Naive thymus-derived CD4-positive, alpha-beta T cell (primary cell): ENCODE measurements around the gene MSLN. TPM values are rescaled to one million over a fixed set of nuclear protein-coding genes. Genes with fewer than 3 reads are reported as not detected.
A peak's percentile ranks its signal among the peaks of the same experiment; 100 is the strongest.

Experiments
- ATAC-seq: fragments of 150-1000 bp; cut with Tn5 transposase; 2 replicates; pipeline ENCODE4 v1.10.0; 2021; ENCODE audit warnings: mild to moderate bottlenecking, moderate library complexity
- CTCF ChIA-PET: fragments of 350-600 bp; sonication (Branson Sonifier 250); formaldehyde crosslinking; loops from one replicate; lab custom pipeline; 2021; ENCODE audit warnings: antibody characterized with exemption; lab: Charles Lee
- POLR2A ChIA-PET: fragments of 350-600 bp; sonication (Branson Sonifier 250); formaldehyde crosslinking; loops from one replicate; lab custom pipeline; 2021; ENCODE audit warnings: antibody characterized with exemption, inconsistent platforms; lab: Charles Lee
- DNase-seq, 9 donors: peaks; one replicate each; pipeline versions ENCODE4 v3.0.0 to v3.0.0-alpha.2; 2020 to 2022; ENCODE audit warnings: mixed read lengths in 1 of 9
- H3K27ac ChIP-seq: one replicate; pipeline ENCODE4 v1.7.0; 2013; ENCODE audit warnings: mild to moderate bottlenecking, low read depth, low read length, moderate library complexity
- H3K27me3 ChIP-seq, 2 donors: one replicate each; pipeline ENCODE4 v1.7.0; 2013; ENCODE audit warnings: low read length in 2 of 2, mild to moderate bottlenecking in 2 of 2, moderate library complexity in 2 of 2; ENCODE audit not compliant: control insufficient read depth in 2 of 2, insufficient read depth in 2 of 2
- H3K36me3 ChIP-seq, 3 experiments: 1 replicate in 2 of 3; 2 replicates in 1 of 3; pipeline ENCODE4 v1.7.0; 2013; ENCODE audit warnings: low read length in 3 of 3, mild to moderate bottlenecking in 3 of 3, moderate library complexity in 1 of 3; ENCODE audit not compliant: insufficient read depth in 3 of 3, control insufficient read depth in 2 of 3
- H3K4me1 ChIP-seq, 2 donors: one replicate each; pipeline ENCODE4 v1.7.0; 2013; ENCODE audit warnings: low read length in 2 of 2, mild to moderate bottlenecking in 2 of 2, moderate library complexity in 1 of 2; ENCODE audit not compliant: control insufficient read depth in 2 of 2, insufficient read depth in 2 of 2
- H3K4me3 ChIP-seq: 2 replicates; pipeline ENCODE4 v1.7.0; 2013; ENCODE audit warnings: mild to moderate bottlenecking, low read length
- H3K9me3 ChIP-seq, 3 experiments: 1 replicate in 2 of 3; 2 replicates in 1 of 3; pipeline ENCODE4 v1.7.0; 2013; ENCODE audit warnings: low read length in 3 of 3; ENCODE audit not compliant: control insufficient read depth in 2 of 3
- H3K27ac Mint-ChIP-seq, 9 donors: one replicate each; pipeline ENCODE4 v1.8.0; 2020 to 2022; ENCODE audit warnings: mixed read lengths in 9 of 9, mild to moderate bottlenecking in 8 of 9, moderate library complexity in 5 of 9, inconsistent platforms in 2 of 9
- H3K27me3 Mint-ChIP-seq, 5 donors: one replicate each; pipeline ENCODE4 v1.8.0; 2021 to 2022; ENCODE audit warnings: mixed read lengths in 5 of 5, mild to moderate bottlenecking in 1 of 5
- H3K36me3 Mint-ChIP-seq, 5 donors: one replicate each; pipeline ENCODE4 v1.8.0; 2020 to 2022; ENCODE audit warnings: mixed read lengths in 5 of 5, mild to moderate bottlenecking in 3 of 5, inconsistent platforms in 1 of 5
- H3K4me1 Mint-ChIP-seq, 7 donors: one replicate each; pipeline ENCODE4 v1.8.0; 2020 to 2022; ENCODE audit warnings: mixed read lengths in 7 of 7, mild to moderate bottlenecking in 3 of 7, inconsistent platforms in 1 of 7
- H3K4me3 Mint-ChIP-seq, 10 donors: one replicate each; pipeline ENCODE4 v1.8.0; 2020 to 2022; ENCODE audit warnings: mild to moderate bottlenecking in 10 of 10, mixed read lengths in 10 of 10, moderate library complexity in 6 of 10, inconsistent platforms in 2 of 10
- H3K9me3 Mint-ChIP-seq, 11 donors: one replicate each; pipeline ENCODE4 v1.8.0; 2020 to 2022; ENCODE audit warnings: mixed read lengths in 11 of 11, mild to moderate bottlenecking in 4 of 11, inconsistent platforms in 1 of 11, moderate library complexity in 1 of 11
- intact Hi-C, 2 donors: fragments of 100-400 bp; cut with micrococcal nuclease; formaldehyde crosslinking; loops; one replicate each; pipeline ENCODE4 v1.15.1; 2023
- polyA plus RNA-seq, 2 donors: library from polyadenylated mRNA; unstranded; fragments of 300-500 nt; fragmentation: Illumina TruSeq; gene quantifications; one replicate each; pipeline ENCODE4 v1.2.3, GENCODE V29; 2021
- total RNA-seq, 6 experiments: library from RNA in 5 of 6; stranded (reverse) in 5 of 6; gene quantifications; 1 replicate in 5 of 6; 2 replicates in 1 of 6; pipeline ENCODE4 v1.2.3 and lab custom pipeline; 2021 to 2026

MSLN gene
- total and polyA plus RNA-seq, 7 experiments from 2014 or later = 0.64 TPM; not detected in 6

GRCh38 chr16:714558-715476 is 45.7 kb upstream of the MSLN start, which contains the start of gene METRN:
METRN (plus strand) TSS chr16:715118; CDS start chr16:715290, 172 bp downstream.
- H3K36me3 Mint-ChIP-seq = no peaks in the 10 kb centered on the region
- DNase-seq (peak; percentile 67 to 97 (median 82)), ATAC-seq (peak; percentile 95)
- no peaks in the 10 kb centered on the region for H3K9me3 Mint-ChIP-seq
- intact Hi-C loops = loop anchor here in 1 of 2 donors (1.0 to 10.0 kb wide), 4 partner anchors 12 to 260 kb away; partner anchors contain the start of genes HAGHL and LMF1
- peak within 1 kb of the TSS in 1 of 9 donors; percentile 11 for H3K27ac Mint-ChIP-seq
- peaks cover 0 to 28% (median 5%) of the 10 kb centered on the region in 5 donors for H3K27me3 Mint-ChIP-seq
- Histone ChIP-seq H3K36me3 (no peaks in the 10 kb centered on the region), H3K9me3 (no peaks in the 10 kb centered on the region), H3K27ac (no peak within 1 kb of the TSS), H3K4me1 (peaks cover 5 to 7% of the 10 kb centered on the region in 2 donors), H3K4me3 (peak within 1 kb of the TSS; percentile 30), H3K27me3 (peaks cover 0 to 4% of the 10 kb centered on the region in 2 donors)
- peaks cover 0 to 17% (median 12%) of the 10 kb centered on the region in 7 donors for H3K4me1 Mint-ChIP-seq
- ChIA-PET CTCF (interaction anchor here (0.7 kb wide), 1 partner anchor 18 kb away, joined by 3 read pairs; no protein-coding TSS in a partner anchor), POLR2A (interaction anchor here (0.6 to 1.7 kb wide), 7 partner anchors 19 to 74 kb away, joined by 3 to 7 read pairs (median 4); partner anchors contain the start of genes CHTF18 and WDR24)
- H3K4me3 Mint-ChIP-seq = peak within 1 kb of the TSS in 9 of 10 donors; percentile 27 to 81 (median 61)

- peak overlapping the region; percentile 30 for H3K4me3 ChIP-seq
- CTCF ChIA-PET = interaction anchor here (0.6 to 0.7 kb wide), 2 partner anchors 17 to 21 kb away, joined by 3 read pairs; no protein-coding TSS in a partner anchor
- DNase-seq (peak in 1 of 9 donors; percentile 53), ATAC-seq (peak; percentile 2)
- peaks cover 13% of the 10 kb centered on the region in 2 donors for H3K4me1 ChIP-seq
- H3K4me1 Mint-ChIP-seq = peaks cover 0 to 24% (median 17%) of the 10 kb centered on the region in 7 donors
- no peak overlapping the region for H3K27ac Mint-ChIP-seq
- H3K4me3 Mint-ChIP-seq = peak overlapping the region in 9 of 10 donors; percentile 27 to 81 (median 61)
- peaks cover 0 to 31% (median 4%) of the 10 kb centered on the region in 5 donors for H3K27me3 Mint-ChIP-seq
- H3K9me3 Mint-ChIP-seq = no peaks in the 10 kb centered on the region
- no peaks in the 10 kb centered on the region for H3K36me3 ChIP-seq
- POLR2A ChIA-PET = interaction anchor here (0.6 to 1.5 kb wide), 8 partner anchors 12 to 1499 kb away, joined by 3 to 7 read pairs (median 3); partner anchors contain the start of genes CIAO3, HAGHL, PGP and WDR24
- no peaks in the 10 kb centered on the region for H3K9me3 ChIP-seq
- H3K27ac ChIP-seq = no peak overlapping the region
- peaks cover 0 to 4% of the 10 kb centered on the region in 2 donors for H3K27me3 ChIP-seq
- H3K36me3 Mint-ChIP-seq = no peaks in the 10 kb centered on the region
- intact Hi-C loops = loop anchor here in 1 of 2 donors (1.0 to 10.0 kb wide), 3 partner anchors 12 to 259 kb away; partner anchors contain the start of genes HAGHL and LMF1
These were observed 44.9 kb upstream of the MSLN start for GRCh38 chr16:715477-716199.

GRCh38 chr16:716200-716568 is 44.4 kb upstream of the MSLN start:
- no peaks in the 10 kb centered on the region for H3K36me3 Mint-ChIP-seq
- H3K9me3 Mint-ChIP-seq = no peaks in the 10 kb centered on the region
- Histone ChIP-seq H3K27me3 (peaks cover 0 to 3% of the 10 kb centered on the region in 2 donors), H3K27ac (no peak overlapping the region), H3K4me1 (peaks cover 13 to 16% of the 10 kb centered on the region in 2 donors), H3K9me3 (no peaks in the 10 kb centered on the region), H3K4me3 (no peak overlapping the region), H3K36me3 (no peaks in the 10 kb centered on the region)
- POLR2A ChIA-PET = interaction anchor here (0.9 to 1.5 kb wide), 6 partner anchors 11 to 1499 kb away, joined by 3 to 7 read pairs (median 4); partner anchors contain the start of genes CIAO3, HAGHL, PGP and WDR24
- intact Hi-C loops = loop anchor here in 1 of 2 donors (10.0 kb wide), 1 partner anchor 259 kb away; the partner anchor contains the start of gene LMF1
- CTCF ChIA-PET = interaction anchor here (0.6 to 0.9 kb wide), 2 partner anchors 20 to 68 kb away, joined by 3 read pairs; no protein-coding TSS in a partner anchor
- H3K27me3 Mint-ChIP-seq = peaks cover 0 to 31% (median 4%) of the 10 kb centered on the region in 5 donors
- H3K4me3 Mint-ChIP-seq = peak overlapping the region; percentile 27 to 81 (median 56)
- H3K4me1 Mint-ChIP-seq = peaks cover 0 to 24% (median 17%) of the 10 kb centered on the region in 7 donors
- no peak for DNase-seq
- no peak for ATAC-seq
- H3K27ac Mint-ChIP-seq = peak overlapping the region in 1 of 9 donors; percentile 82

GRCh38 chr16:716768-717325 is 43.7 kb upstream of the MSLN start:
- no peak overlapping the region for H3K27ac ChIP-seq
- no peaks in the 10 kb centered on the region for H3K9me3 Mint-ChIP-seq
- no peak overlapping the region for H3K27ac Mint-ChIP-seq
- H3K4me3 ChIP-seq = no peak overlapping the region
- ChIA-PET POLR2A (interaction anchor here (0.6 to 1.5 kb wide), 4 partner anchors 13 to 1498 kb away, joined by 3 to 7 read pairs (median 4); partner anchors contain the start of gene PGP), CTCF (interaction anchor here (0.9 kb wide), 3 partner anchors 9 to 68 kb away, joined by 3 read pairs; partner anchors contain the start of gene CCDC78)
- intact Hi-C loops = loop anchor here in 1 of 2 donors (10.0 kb wide), 1 partner anchor 258 kb away; the partner anchor contains the start of gene LMF1
- peaks cover 17 to 20% of the 10 kb centered on the region in 2 donors for H3K4me1 ChIP-seq
- no peaks in the 10 kb centered on the region for H3K9me3 ChIP-seq
- peak overlapping the region in 5 of 10 donors; percentile 44 to 70 (median 51) for H3K4me3 Mint-ChIP-seq
- DNase-seq = no peak
- no peaks in the 10 kb centered on the region for H3K27me3 ChIP-seq
- peaks cover 0 to 31% (median 4%) of the 10 kb centered on the region in 5 donors for H3K27me3 Mint-ChIP-seq
- H3K36me3 ChIP-seq = no peaks in the 10 kb centered on the region
- no peak for ATAC-seq
- H3K36me3 Mint-ChIP-seq = no peaks in the 10 kb centered on the region
- peaks cover 0 to 24% (median 17%) of the 10 kb centered on the region in 7 donors for H3K4me1 Mint-ChIP-seq

GRCh38 chr16:717450-718245 is 42.9 kb upstream of the MSLN start:
- no peaks in the 10 kb centered on the region for H3K27me3 ChIP-seq
- Mint-ChIP-seq H3K27me3 (peaks cover 0 to 30% (median 3%) of the 10 kb centered on the region in 5 donors), H3K9me3 (no peaks in the 10 kb centered on the region), H3K4me3 (no peak overlapping the region), H3K36me3 (no peaks in the 10 kb centered on the region), H3K4me1 (peaks cover 0 to 27% (median 18%) of the 10 kb centered on the region in 7 donors), H3K27ac (no peak overlapping the region)
- ChIA-PET CTCF (interaction anchor here (0.9 kb wide), 2 partner anchors 8 to 15 kb away, joined by 3 read pairs; partner anchors contain the start of gene CCDC78), POLR2A (interaction anchor here (0.6 kb wide), 2 partner anchors 12 kb away, joined by 3 read pairs; no protein-coding TSS in a partner anchor)
- DNase-seq (no peak), ATAC-seq (no peak)
- H3K27ac ChIP-seq = no peak overlapping the region
- H3K4me3 ChIP-seq = no peak overlapping the region
- peaks cover 17 to 25% of the 10 kb centered on the region in 2 donors for H3K4me1 ChIP-seq
- intact Hi-C loops = loop anchor here in 1 of 2 donors (10.0 kb wide), 1 partner anchor 257 kb away; the partner anchor contains the start of gene LMF1
- no peaks in the 10 kb centered on the region for H3K9me3 ChIP-seq
- no peaks in the 10 kb centered on the region for H3K36me3 ChIP-seq
